Tibial nerve (tissue), 4 donors: Measurements from ENCODE around the gene CRTC1. TPM values are rescaled to one million over a fixed set of nuclear protein-coding genes. Genes with fewer than 3 reads are reported as not detected.

Source experiments
- DNase-seq, 2 donors: peaks; one replicate each; pipeline ENCODE4 v3.0.0-alpha.2; 2019; ENCODE audit warnings: low spot score in 2 of 2
- H3K27ac ChIP-seq, 4 donors: fragments of 200-600 bp; sonication (generic) in 3 of 4; one replicate each; pipeline ENCODE4 v1.5.1; 2017 to 2019; ENCODE audit warnings: mild to moderate bottlenecking in 1 of 4
- H3K27me3 ChIP-seq, 2 donors: fragments of 200-600 bp; sonication (generic) in 1 of 2; one replicate each; pipeline versions ENCODE4 v1.5.1 to v1.6.0; 2017 to 2019
- H3K36me3 ChIP-seq, 3 donors: fragments of 200-600 bp; sonication (generic); one replicate each; pipeline ENCODE4 v1.5.1; 2018 to 2019
- H3K4me1 ChIP-seq, 4 donors: fragments of 200-600 bp; sonication (generic) in 3 of 4; one replicate each; pipeline ENCODE4 v1.5.1; 2017 to 2019
- H3K4me3 ChIP-seq, 4 donors: fragments of 200-600 bp; sonication (generic) in 3 of 4; one replicate each; pipeline ENCODE4 v1.5.1; 2017 to 2019; ENCODE audit warnings: mild to moderate bottlenecking in 1 of 4, moderate library complexity in 1 of 4
- H3K9me3 ChIP-seq, 4 donors: fragments of 200-600 bp; sonication (generic) in 3 of 4; one replicate each; pipeline ENCODE4 v1.5.1; 2017 to 2019
- CTCF ChIP-seq, 5 experiments: fragments of 200-600 bp in 3 of 5; fragments of 450-650 bp in 2 of 5; sonication (generic) in 3 of 5; IDR thresholded peaks; one replicate each; pipeline ENCODE4 v1.5.1; 2016 to 2019; ENCODE audit warnings: antibody characterized with exemption in 5 of 5, mild to moderate bottlenecking in 3 of 5, moderate library complexity in 2 of 5
- EP300 ChIP-seq, 2 donors: sonication (generic); formaldehyde crosslinking; IDR thresholded peaks; one replicate each; pipeline ENCODE4 v1.6.1; 2017; ENCODE audit warnings: antibody characterized with exemption in 2 of 2, mild to moderate bottlenecking in 1 of 2
- POLR2A ChIP-seq, 2 donors: fragments of 450-650 bp; IDR thresholded peaks; one replicate each; pipeline ENCODE4 v1.6.1; 2017; ENCODE audit warnings: antibody characterized with exemption in 2 of 2, mild to moderate bottlenecking in 2 of 2, moderate library complexity in 2 of 2
- WGBS, 2 donors: methylation state at CpG; one replicate each; pipeline ENCODE4 v1.1.5; 2018; 5-methylcytosine and 5-hydroxymethylcytosine counted together
- total RNA-seq, 4 donors: library from RNA; depleted of rRNA; stranded (reverse); fragments of >200 nt; gene quantifications; one replicate each; pipeline ENCODE4 v1.1.0, GENCODE V29; 2016

Gene CRTC1
- total RNA-seq, 4 donors from 2014 or later = 4.0 to 7.8 (median 6.7) TPM

- no peaks in the 10 kb centered on the region for H3K27me3 ChIP-seq
- no peak for TF ChIP-seq CTCF (IDR thresholded peaks at IDR 0.05)
- peak in 1 of 2 donors; percentile 86 for TF ChIP-seq EP300 (IDR thresholded peaks at IDR 0.05)
- TF ChIP-seq POLR2A (IDR thresholded peaks at IDR 0.05) = peak in 1 of 2 donors; percentile 70
- peaks cover 0 to 37% (median 15%) of the 10 kb centered on the region in 4 donors for H3K4me1 ChIP-seq
- peak within 1 kb of the TSS; percentile 80 to 94 (median 92) for H3K4me3 ChIP-seq
- no peak for DNase-seq
- 5 to 13% methylated on average over 14 to 43 of the region's 47 CpGs for WGBS, 2 donors
- no peaks in the 10 kb centered on the region for H3K9me3 ChIP-seq
- H3K36me3 ChIP-seq = no peaks in the 10 kb centered on the region
- peak within 1 kb of the TSS; percentile 89 to 98 (median 96) for H3K27ac ChIP-seq
Measured at GRCh38 chr19:18636969-18637629, 46.4 kb upstream of the CRTC1 start, which contains the start of gene KLHL26. Gene KLHL26, plus strand, starts transcription at chr19:18637028. Its CDS starts 27 bp downstream, at chr19:18637055.

- H3K27me3 ChIP-seq = no peaks in the 10 kb centered on the region
- H3K27ac ChIP-seq = peak overlapping the region; percentile 89 to 98 (median 96)
- WGBS, 2 donors = 28 to 41% methylated on average over 3 of the region's 3 CpGs
- TF ChIP-seq CTCF (IDR thresholded peaks at IDR 0.05) (no peak), POLR2A (IDR thresholded peaks at IDR 0.05) (no peak), EP300 (IDR thresholded peaks at IDR 0.05) (no peak)
- no peaks in the 10 kb centered on the region for H3K9me3 ChIP-seq
- H3K4me1 ChIP-seq = peaks cover 0 to 37% (median 15%) of the 10 kb centered on the region in 4 donors
- H3K4me3 ChIP-seq = peak overlapping the region; percentile 80 to 94 (median 92)
- no peaks in the 10 kb centered on the region for H3K36me3 ChIP-seq
- no peak for DNase-seq
Measured at GRCh38 chr19:18637673-18638630, 45.5 kb upstream of the CRTC1 start.

- TF ChIP-seq POLR2A (IDR thresholded peaks at IDR 0.05) = no peak
- TF ChIP-seq CTCF (IDR thresholded peaks at IDR 0.05) = no peak
- TF ChIP-seq EP300 (IDR thresholded peaks at IDR 0.05) = no peak
- Histone ChIP-seq H3K9me3 (no peaks in the 10 kb centered on the region), H3K27me3 (no peaks in the 10 kb centered on the region), H3K27ac (peak overlapping the region in 1 of 4 donors; percentile 43), H3K4me1 (peaks cover 0 to 49% (median 16%) of the 10 kb centered on the region in 4 donors), H3K4me3 (no peak overlapping the region), H3K36me3 (no peaks in the 10 kb centered on the region)
- 54 to 59% methylated on average over 8 of the region's 8 CpGs for WGBS, 2 donors
- no peak for DNase-seq
Measured at GRCh38 chr19:18639706-18640243, 43.7 kb upstream of the CRTC1 start.

- TF ChIP-seq CTCF (IDR thresholded peaks at IDR 0.05) (peak in 1 of 5 experiments; percentile 14), EP300 (IDR thresholded peaks at IDR 0.05) (peak in 1 of 2 donors; percentile 28), POLR2A (IDR thresholded peaks at IDR 0.05) (no peak)
- 19 to 23% methylated on average over 15 of the region's 15 CpGs for WGBS, 2 donors
- no peaks in the 10 kb centered on the region for H3K36me3 ChIP-seq
- peak overlapping the region; percentile 28 to 95 (median 80) for H3K27ac ChIP-seq
- peak in 1 of 2 donors; percentile 36 for DNase-seq
- H3K9me3 ChIP-seq = no peaks in the 10 kb centered on the region
- H3K4me3 ChIP-seq = peak overlapping the region in 2 of 4 donors; percentile 10 to 32
- H3K4me1 ChIP-seq = peaks cover 0 to 63% (median 30%) of the 10 kb centered on the region in 4 donors
- H3K27me3 ChIP-seq = no peaks in the 10 kb centered on the region
Measured at GRCh38 chr19:18644196-18645034, 39.1 kb upstream of the CRTC1 start.
